ENCODE data around the gene LRRC18.

The LRRC18 gene

DNA sequence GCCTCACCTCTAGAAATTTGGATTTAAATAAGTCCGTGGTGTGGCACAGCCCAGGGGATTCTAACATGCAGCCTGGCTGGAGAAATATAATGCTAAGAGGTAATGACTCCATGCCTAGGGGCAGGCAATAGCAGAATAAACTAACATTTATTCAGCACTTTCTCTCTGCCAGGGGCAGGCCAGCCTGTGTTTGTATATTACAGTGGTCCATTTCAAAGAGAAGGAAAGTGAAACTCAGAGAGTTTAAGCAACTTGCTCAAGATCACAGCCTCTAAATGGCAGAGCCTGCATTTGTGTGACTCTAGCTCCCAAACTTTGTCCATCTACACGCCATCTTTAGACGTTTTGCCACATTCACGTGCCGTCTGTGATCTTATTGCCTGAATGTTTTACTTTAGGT, 6.7 kb upstream of the LRRC18 start:
- DNase-seq (ENCODE audit: low read depth), result no peak

DNA sequence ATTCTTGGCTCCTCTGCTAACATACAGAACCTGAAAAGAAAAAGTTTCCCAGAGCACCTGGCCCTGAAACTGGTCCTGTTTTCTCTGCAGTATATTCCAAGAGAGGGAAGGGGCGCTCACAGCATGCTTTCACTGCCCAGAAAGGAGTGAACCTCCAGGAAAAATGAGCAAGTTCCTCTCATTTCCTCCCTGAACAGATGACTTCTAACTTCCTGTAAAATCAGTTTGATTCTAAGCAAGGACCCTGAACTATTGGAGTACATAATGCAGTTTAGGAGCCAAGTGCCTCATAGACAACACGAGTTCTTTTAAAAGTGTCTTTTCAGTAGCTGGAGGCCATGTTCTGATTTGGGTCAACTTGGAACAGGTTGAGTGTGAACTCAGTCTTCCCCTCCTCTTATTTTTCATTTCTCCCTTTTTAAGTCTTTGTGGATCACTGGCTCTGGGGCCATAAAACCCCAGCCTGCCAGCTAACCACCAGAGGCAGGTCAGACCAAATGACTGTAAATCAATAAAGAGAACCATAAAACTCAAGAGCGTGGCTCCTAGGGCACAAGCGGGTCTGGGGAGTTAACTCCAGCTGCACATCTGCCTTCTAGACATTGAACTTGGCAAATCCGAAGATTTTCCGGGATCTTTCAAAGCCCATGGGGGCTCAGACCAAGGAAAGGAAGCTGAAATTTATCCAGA, 5.9 kb upstream of the LRRC18 start:
- no peak for DNase-seq (ENCODE audit: low read depth)

DNA sequence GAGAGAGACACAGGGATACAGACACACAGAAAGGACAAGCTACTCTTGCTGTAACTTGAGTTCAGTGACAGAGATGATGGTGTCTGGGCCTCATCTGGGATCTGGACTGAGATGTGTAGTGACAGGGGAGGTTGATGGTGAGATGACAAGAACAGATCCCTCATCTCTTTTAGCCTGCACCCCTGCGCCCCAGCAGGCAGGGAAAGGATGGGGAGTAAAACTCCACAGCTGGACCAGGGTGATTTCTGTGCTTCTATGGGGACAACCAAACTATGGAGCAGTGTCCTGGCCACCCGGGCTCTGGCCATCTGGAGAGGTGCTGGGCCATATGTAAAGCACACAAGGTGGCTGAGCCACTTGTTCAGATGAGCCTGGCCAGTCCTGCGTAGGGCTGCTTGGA, 4.5 kb upstream of the LRRC18 start:
- no peak for DNase-seq (ENCODE audit: low read depth)

DNA sequence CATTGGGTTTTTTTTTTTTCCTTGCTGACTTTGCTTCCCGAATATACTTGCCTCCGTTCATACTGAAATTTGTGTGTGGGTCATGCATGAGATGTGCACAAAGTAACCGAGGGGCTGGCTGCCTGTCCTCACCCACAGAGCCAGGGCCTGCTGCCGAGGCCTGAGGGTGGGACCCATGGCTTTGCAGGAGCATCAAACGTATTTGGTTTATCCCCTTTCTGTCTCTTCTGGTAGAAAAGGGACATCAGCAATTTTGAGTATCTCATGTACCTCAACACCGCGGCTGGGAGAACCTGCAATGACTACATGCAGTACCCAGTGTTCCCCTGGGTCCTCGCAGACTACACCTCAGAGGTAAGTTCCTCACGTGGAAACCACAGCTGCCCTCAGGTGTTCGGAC, 3.5 kb upstream of the LRRC18 start:
- DNase-seq (ENCODE audit: low read depth), result no peak

DNA sequence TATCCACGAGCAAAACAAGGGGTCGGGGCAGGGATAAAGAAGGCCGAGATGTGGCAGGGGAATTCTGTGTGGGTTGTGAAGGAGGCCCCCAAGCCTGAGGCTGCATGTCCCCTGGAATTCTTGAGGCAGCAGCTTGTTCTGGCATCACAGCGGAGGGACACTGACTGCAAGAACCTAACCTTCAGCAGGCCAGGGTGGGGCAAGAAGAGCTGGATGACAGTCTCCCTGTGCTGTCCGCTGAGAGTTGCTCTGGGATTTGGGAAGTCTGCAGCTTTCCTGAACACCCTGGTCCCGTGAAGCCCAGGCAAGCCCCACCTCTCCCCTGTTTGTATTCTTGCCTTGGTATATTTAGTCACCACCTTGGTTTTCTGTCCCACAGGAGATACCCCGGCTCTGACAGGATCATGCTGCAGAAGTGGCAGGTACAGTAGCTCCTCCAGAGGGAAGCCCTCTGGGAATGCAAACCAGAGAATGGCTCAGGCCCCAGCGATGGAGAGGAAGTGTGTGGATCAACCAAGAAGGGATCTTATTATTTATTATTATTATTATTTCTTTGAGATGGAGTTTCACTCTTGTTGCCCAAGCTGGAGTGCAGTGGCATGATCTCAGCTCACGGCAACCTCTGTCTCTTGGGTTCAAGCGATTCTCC, 1.9 kb upstream of the LRRC18 start:
- no peak for DNase-seq (ENCODE audit: low read depth)

DNA sequence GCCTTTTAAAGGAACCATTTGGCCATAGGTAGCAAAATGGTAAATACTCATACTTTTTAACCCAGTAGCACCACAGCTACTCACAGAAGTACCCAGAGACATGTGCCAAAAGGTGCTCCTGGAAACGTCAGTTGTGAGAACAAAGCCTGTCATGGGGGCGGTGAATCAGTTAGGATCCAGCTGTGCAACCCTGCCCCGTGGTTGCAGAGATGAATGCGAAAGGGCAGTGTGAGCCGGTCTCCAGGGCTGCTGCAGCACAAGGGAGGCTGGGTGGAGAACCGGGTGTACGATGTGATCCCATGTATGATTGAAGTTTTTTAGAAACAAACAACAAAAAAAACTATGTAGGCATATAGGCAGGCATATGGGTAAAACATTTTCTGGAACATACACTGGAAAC, 1.3 kb upstream of the LRRC18 start:
- DNase-seq (ENCODE audit: low read depth), result no peak

DNA sequence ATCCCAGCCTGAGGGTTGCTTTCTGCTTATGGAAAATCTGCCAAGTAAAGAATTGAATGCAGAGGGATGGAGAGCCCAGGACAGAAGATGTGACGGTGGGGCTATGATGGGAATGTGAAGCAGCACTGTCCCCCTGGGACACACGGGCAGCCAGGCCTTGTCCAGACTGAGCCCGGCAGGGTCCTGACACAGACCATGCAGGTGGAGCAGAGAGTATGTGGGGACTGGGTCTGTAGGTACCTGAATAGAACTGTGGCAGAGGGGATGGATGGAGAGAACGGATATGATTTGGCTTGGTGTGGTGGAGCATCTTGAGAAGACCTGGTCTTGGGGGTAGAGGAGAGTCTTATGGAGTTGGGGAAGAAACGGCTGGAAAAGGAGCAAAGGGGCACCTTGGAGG, 732 bp upstream of the LRRC18 start:
- DNase-seq (ENCODE audit: low read depth), result no peak

DNA sequence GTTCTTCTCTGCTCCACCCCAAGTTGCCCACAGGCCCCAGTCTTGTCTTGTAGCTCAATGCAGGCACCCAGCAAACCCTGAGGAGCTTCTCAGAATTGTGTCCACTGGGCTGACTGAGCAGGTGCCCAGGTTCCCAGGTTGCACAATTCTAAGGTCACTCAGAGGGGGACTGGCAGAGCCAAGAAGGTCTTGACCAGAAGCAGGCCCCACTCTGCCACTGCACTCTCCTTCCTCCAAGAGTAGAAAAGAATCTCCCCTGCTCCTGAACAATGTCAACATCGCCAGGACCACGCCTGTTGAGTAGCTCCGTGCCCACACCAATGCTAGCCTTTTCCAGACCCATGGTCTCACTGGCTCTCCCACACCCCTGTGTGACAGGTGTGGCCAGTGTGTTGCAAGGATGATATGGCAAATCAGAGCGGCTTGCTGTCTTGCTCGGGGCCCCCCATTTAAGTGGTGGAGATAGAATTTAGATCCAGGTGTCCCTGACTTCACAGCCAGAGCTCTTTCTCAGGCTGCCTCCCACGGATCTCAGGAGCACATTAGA, 577 bp downstream of the LRRC18 start:
- no peak for DNase-seq (ENCODE audit: low read depth)

DNA sequence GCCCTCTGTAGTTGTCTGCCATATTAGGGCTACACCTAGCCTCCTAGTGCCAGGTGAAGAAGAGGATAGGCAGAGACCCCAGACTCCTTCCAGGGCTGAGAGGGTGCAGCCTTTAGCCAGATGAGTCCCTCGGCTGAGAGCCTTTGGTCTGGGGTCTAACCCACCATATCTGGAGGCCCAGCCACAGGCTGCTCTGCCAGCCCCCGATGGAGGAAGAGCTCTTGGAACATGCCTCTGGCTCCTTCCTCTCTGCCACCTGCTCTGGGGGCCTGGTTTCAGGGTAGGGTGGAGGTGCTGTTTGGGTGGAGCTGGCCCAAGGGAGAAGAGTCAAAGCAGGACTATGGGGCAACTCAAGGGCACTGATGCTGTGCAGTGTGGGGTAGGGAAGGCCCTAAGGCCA, 1.4 kb downstream of the LRRC18 start:
- DNase-seq (ENCODE audit: low read depth), result no peak

DNA sequence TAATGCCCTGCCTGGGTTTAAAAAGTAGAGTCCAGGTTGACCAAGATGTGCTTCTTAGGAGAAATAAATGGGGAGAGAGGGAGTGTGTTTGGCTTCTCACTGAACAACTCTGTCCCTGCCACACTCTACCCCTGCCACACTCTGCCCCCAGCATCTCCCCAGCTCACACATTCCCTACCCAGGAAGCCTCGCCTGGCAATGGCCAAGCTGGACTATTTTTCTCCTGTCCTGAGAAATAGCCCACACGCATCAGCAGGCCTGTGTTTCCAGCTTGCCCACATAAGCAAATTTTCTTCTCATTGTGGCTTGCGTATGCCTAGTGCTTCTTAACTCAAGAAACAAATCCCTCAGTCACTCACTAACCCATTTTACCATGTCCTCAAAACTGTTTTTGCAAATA, 1.8 kb downstream of the LRRC18 start:
- no peak for DNase-seq (ENCODE audit: low read depth)

DNA sequence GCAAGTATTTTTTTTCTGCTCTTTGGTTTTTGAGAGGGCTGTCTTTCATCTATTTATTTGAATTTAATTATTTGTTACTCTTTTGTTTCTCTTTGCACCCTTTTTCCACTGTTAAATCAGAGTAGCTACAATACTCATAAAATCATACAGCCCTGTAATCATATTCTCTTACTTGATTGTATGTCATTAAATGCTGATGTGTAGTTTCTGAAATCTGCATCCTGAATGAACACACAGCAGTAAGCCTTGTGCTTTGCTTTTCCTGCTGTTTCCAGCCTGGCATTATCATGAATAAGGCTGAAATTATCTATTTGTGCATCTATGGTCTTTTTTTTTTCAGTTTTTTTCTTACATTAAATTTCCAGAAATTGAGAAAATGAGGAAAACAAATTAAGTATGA, 4.1 kb downstream of the LRRC18 start:
- DNase-seq (ENCODE audit: low read depth), result no peak

DNA sequence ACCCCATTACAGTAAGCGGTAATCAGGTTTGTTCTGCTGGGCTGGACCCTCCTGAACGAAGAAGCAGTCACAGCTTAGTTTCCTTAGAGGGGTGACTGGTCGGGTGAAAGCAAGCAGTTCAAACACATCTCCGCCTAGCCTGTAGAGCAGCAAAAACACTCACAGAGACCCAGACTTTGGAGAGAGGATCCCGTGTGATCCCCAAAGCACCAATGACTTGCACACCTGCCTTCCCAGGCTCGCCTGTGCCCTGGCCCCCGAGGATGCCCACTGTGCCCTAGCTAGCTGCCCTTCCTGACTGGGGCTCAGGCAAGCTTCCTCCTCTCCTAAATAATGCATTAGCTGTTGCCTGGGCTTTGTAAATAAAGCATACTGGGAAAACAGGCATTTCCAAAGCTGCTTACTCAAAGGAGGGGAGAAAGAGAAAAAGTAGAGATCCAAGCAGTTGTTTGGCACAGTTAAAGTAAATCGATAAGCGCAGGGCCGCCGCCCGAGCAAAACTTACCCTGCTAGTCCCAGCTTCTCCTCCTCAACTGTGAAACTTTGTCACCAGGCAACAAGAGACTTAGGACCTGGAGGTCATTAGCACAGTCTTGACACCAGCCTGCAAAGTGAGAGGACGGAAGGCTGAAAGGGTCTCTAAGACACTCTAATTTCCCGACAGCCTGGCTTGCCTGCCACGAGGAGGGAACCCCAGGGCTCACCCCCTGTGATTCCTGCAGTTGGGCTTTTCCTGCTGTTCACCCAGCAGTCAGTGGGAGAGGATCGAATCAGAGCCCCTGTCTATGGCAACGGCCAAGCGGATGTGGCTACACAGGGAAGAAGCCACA, 4.8 kb downstream of the LRRC18 start:
- no peak for DNase-seq (ENCODE audit: low read depth)

DNA sequence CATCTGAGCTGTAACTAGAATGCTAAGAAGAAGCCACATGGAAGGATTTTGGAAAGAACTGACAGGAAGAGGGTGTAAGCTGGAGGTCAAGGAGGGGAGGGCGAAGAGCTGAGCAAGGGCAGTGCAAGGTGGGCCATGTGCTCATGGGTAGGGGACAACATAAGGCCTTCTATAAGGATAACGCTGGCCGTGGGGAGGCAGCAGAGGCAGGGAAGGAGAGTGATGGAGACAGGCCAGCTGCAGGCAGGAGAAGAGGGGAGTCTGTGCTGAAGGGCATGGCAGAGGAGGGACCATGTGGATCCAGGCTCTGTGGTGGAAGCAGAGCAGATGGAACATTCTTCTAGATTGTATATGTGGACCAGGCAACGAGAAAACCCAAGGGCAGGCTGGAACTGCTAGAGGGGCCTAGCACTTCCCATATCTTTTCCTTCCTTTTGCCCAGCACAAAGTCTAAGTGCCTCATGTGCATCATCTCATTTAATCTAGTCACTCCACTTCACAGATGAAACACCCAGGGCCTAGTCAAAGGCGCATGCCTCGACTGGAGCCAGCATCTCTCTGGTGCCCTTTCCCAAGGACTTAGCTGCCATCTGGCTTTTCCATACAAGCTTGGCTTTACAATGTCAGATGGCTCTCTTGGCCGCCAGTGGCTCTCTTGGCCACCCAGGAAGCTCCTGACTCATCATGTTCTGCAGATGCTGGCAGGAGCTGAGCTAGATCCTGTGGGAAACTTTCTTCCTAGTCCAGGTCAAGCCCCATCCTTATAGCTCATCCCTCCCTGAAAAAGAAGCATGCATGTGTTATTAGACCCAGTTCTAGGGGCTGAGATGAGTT, 6.6 kb downstream of the LRRC18 start:
- DNase-seq (ENCODE audit: low read depth), result no peak

DNA sequence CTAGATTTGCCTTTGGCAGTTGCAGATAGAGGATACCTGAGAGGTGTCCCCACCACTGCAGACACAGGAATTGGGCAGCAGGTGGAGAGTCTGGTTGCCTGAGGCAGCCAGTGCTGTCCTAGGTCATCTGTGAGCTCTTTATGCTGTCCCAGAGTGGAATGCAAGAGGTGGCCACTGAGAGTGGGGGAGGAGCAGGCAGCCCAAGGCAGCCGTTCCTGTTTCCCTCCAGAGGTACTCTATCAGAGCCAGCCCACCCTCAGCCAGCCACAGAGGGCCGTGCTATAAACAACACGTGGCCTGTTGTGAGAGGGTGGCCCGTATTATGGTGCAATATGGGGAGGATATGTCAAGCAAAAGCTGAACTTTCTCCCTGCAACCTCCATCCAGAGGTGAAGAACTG, 8.5 kb downstream of the LRRC18 start:
- no peak for DNase-seq (ENCODE audit: low read depth)

DNA sequence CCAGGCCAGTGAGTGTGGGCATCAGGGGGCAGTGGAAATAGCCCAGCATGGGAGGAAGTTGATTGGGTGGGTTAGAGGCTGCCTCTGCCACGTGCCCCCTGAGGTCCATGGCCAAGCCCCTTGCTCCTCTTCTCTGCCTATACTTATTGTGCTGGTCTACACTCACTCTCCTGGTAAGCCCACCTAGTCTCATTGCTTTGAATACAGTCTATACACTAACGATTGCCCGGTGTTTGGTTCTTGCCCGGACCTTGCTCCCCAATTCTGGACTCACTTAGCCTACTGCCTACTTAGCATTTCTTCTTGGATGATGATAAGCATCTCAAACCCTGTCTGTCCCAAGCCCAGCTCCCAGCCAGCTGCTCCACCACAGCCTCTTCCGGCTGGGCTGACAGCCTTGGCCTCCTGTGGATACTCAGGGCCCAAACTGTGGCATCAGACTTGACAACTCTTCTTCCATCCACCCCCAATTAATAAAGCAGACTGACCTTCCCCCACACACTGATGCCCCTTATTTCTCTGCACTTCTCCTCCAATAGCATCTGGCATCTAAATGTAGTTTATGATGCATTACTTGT, 10.1 kb downstream of the LRRC18 start:
- no peak for DNase-seq (ENCODE audit: low read depth)

DNA sequence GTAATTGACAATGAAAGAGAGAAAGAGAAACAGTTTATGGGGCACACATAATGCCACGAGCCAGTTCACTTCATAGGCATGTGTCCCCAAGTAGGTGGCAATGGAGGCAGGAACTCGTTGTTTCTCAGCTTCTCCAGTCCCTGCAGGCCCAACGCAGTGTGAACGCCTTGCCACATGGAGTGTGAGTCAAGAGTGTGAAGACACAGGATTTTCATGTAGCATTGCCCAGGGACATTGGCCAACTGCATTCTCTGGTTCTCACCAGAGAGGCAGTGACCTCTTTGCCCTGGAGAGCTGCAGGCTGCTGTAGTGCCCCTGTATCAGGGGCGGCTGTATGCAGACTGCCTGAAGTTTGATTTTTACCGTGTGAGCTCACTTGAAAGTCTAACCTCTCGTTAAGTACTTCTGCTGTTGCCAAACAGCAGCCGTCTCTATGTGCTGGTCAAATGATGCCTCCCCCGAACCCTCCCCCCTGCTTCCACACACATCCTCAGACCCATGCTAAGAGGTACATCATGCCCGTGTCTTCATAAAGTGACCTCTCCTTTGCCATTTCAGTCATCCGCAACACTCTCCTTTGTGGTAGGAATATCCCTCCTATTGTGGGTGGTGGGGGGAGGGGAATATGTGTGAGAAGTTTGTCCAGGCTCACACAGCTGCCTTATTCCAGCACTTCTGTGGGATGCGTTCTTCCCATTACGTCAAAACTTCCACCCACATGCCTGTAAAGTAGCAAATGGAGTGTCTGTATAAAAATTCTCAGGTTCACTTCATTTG, 12.7 kb downstream of the LRRC18 start:
- DNase-seq (ENCODE audit: low read depth), result no peak

DNA sequence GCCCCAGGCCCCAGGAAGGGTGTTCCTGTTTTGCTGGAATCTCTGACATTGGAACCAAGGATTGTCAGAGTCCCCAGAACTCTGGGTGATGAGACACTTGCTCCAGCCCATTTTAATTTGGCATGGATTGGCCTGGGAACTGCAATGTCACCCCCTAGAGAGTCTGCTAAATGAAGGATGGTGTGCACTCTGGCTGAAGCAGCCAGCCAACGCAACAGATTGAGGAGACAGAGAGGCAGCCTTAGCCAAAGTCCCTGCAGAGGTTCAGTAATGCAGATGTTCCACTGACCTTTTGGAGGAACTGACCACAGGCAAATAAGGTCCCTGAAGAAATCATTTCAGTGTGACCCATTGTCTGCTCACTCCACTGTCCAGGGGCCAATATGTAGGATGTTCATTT, 13.4 kb downstream of the LRRC18 start:
- DNase-seq (ENCODE audit: low read depth), result no peak

DNA sequence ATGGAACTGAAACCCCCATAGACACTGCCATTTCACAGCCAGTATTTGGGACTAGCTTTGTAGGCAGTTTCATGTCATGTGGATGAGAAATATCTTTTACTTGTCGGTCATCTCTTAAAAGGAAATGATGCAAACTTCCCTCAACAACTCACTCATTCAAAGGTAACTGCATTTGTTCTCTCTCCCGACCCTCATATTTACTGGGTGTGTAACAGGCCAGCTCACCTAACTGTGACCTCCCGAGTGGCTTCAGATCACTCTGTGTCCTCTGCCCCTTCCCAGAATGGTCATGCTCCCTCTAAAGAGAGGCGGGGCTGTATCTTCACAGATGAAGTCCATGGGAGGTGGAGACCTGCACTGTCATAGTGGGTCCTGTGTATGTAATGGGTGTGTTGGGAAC, 14.7 kb downstream of the LRRC18 start:
- no peak for DNase-seq (ENCODE audit: low read depth)

DNA sequence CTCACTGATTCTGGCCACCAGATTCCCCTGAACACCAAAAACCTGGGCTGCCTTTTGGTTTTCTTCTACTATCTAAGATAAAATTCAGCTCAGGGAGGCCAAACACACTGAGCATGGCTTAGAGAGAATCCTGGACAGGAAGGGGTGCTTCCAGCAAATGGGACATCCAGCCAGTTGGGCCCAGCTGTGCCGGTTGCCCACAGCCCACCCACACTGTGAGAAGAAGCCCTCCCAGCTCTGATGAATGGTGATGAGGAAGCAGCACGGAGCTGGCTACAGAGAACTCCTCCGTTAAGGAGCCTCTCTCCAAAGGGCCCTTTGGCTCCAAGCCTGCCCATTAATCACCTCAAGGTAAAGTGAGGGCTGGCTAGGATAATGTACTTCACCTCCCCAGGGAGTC, 15.9 kb downstream of the LRRC18 start:
- DNase-seq (ENCODE audit: low read depth), result no peak

DNA sequence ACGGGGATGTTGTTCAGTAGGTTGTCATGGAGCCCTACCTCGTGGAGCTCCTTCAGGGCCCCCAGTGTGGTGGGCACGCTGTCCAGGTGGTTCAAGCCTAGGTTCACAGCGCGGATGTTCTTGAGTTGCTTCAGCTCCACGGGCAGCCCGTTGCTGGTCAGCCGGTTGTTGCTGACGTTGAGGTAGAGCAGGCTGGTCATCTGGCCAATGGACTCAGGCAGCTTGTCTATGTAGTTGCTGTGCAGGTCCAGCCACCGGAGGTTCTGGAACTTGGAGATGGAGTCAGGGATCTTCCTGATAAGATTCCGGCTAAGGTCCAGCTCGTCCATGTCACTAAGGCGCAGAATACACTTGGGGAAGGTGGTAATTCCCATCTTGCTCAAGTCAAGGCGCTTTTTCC, 26.0 kb downstream of the LRRC18 start:
- DNase-seq (ENCODE audit: low read depth), result no peak

DNA sequence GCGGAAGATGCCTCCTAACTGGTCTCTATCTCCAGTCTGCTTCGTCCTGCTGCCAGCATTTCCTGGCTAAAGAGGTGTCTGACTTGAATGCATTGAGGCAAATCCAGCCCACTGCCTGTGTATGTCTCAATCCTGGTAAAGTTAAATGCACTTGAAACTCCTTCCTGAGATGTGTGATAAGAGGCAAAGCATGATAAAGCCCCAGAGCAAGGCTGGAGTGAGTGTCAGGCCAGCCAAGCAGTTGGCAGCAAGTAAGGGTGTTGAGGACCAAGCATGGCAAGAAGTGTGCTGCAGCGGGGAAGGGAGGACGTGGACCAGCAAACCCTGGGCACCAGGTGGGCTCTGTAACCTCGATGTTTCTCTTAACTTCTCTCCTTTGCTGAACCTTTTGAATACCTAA, 29.1 kb downstream of the LRRC18 start:
- DNase-seq (ENCODE audit: low read depth), result no peak
